Kidney epithelial cell (primary cell): ENCODE measurements around the gene ADAMTSL1. TPM values are rescaled to one million over a fixed set of nuclear protein-coding genes. Genes with fewer than 3 reads are reported as not detected.
A peak's percentile ranks its signal among the peaks of the same experiment; 100 is the strongest.

ENCODE experiments used
- DNase-seq: peaks from one replicate; pipeline ENCODE4 v3.0.0-alpha.2; 2010; ENCODE audit warnings: low read depth
- H3K27me3 ChIP-seq: 2 replicates; pipeline ENCODE4 v1.6.0; 2011; ENCODE audit warnings: low read length; ENCODE audit not compliant: control insufficient read depth, insufficient read depth
- H3K36me3 ChIP-seq: 2 replicates; pipeline ENCODE4 v1.5.1; 2011; ENCODE audit warnings: low read length; ENCODE audit not compliant: control insufficient read depth, insufficient read depth
- H3K4me3 ChIP-seq: 2 replicates; pipeline ENCODE4 v1.5.1; 2011; ENCODE audit warnings: low read depth, mild to moderate bottlenecking, control low read depth, low read length
- CTCF ChIP-seq: IDR thresholded peaks from 2 replicates; pipeline ENCODE4 v1.5.1; 2011; ENCODE audit warnings: mild to moderate bottlenecking, moderate library complexity, low read length, control low read depth, inconsistent platforms; ENCODE audit not compliant: insufficient read depth, poor library complexity, severe bottlenecking
- total RNA-seq: library from RNA; depleted of rRNA; stranded (reverse); fragments of >200 nt; gene quantifications from 2 replicates; pipeline ENCODE4 v1.2.3, GENCODE V29; 2015

The ADAMTSL1 gene, protein sequence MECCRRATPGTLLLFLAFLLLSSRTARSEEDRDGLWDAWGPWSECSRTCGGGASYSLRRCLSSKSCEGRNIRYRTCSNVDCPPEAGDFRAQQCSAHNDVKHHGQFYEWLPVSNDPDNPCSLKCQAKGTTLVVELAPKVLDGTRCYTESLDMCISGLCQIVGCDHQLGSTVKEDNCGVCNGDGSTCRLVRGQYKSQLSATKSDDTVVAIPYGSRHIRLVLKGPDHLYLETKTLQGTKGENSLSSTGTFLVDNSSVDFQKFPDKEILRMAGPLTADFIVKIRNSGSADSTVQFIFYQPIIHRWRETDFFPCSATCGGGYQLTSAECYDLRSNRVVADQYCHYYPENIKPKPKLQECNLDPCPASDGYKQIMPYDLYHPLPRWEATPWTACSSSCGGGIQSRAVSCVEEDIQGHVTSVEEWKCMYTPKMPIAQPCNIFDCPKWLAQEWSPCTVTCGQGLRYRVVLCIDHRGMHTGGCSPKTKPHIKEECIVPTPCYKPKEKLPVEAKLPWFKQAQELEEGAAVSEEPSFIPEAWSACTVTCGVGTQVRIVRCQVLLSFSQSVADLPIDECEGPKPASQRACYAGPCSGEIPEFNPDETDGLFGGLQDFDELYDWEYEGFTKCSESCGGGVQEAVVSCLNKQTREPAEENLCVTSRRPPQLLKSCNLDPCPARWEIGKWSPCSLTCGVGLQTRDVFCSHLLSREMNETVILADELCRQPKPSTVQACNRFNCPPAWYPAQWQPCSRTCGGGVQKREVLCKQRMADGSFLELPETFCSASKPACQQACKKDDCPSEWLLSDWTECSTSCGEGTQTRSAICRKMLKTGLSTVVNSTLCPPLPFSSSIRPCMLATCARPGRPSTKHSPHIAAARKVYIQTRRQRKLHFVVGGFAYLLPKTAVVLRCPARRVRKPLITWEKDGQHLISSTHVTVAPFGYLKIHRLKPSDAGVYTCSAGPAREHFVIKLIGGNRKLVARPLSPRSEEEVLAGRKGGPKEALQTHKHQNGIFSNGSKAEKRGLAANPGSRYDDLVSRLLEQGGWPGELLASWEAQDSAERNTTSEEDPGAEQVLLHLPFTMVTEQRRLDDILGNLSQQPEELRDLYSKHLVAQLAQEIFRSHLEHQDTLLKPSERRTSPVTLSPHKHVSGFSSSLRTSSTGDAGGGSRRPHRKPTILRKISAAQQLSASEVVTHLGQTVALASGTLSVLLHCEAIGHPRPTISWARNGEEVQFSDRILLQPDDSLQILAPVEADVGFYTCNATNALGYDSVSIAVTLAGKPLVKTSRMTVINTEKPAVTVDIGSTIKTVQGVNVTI (N-terminal part only)
- 0.08 and 0.62 TPM in 2 replicates for total RNA-seq

GRCh38 chr9:18473652-18474279 lies at the start of gene ADAMTSL1:
Gene ADAMTSL1, plus strand, starts transcription at chr9:18474153. Its CDS starts 80 bp downstream, at chr9:18474233.
- H3K4me3 ChIP-seq = peak within 1 kb of the TSS; percentile 50

DNA sequence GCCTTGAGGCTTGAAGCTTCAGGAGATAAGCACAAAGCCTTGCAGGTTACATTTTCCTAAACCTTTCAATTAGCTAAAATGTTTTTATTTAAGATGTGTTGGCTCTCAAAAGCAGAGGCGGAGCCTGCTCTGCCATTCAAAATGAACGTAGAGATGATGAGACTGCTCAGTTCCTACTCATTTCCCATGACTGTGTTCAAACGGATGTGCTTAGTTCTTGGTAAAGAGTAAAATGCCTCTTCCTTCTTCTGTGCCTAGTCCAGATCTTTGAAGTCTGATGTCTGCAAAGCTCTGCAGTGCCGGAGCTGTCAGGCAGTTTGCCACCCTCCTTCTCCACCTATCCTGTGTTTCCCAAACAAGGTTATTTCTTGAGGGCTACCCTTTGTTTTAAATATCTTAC lies 46.3 kb upstream of the ADAMTSL1 start:
- DNase-seq = no peak
- no peaks in the 10 kb centered on the region for H3K36me3 ChIP-seq
- H3K4me3 ChIP-seq = no peak overlapping the region
- no peak for TF ChIP-seq CTCF
- no peaks in the 10 kb centered on the region for H3K27me3 ChIP-seq

More at GRCh38 chr9:18473652-18474279, at the start of gene ADAMTSL1:
- Histone ChIP-seq H3K27me3 (no peaks in the 10 kb centered on the region), H3K36me3 (no peaks in the 10 kb centered on the region)
- DNase-seq = peak; percentile 47
- TF ChIP-seq CTCF = no peak

- Histone ChIP-seq H3K27me3 (no peaks in the 10 kb centered on the region), H3K36me3 (no peaks in the 10 kb centered on the region), H3K4me3 (no peak overlapping the region)
- DNase-seq = no peak
- TF ChIP-seq CTCF = no peak
These were observed 45.3 kb upstream of the ADAMTSL1 start for GRCh38 chr9:18428661-18429060.

DNA sequence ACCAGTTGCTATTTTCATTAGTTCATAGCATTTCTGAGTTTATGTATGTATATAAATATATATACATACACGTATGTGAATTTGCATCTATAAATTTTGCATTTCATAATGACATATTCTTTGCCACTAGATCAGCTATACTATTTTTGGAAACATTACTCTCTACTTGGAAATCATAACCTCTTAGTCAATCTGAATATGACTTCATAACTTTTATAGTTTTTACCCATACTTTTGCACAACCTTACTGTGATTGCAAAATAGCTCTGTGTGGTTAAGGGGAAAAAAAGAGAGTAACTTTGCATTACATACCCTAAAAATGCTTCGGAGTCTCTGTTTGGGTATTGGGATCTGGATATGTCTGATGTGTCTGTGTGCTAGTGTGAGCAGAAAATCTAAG lies 44.9 kb upstream of the ADAMTSL1 start:
- DNase-seq = no peak
- no peak for TF ChIP-seq CTCF
- H3K36me3 ChIP-seq = no peaks in the 10 kb centered on the region
- H3K4me3 ChIP-seq = no peak overlapping the region
- H3K27me3 ChIP-seq = no peaks in the 10 kb centered on the region

GRCh38 chr9:18433620-18434019 lies 40.3 kb upstream of the ADAMTSL1 start:
- H3K27me3 ChIP-seq = no peaks in the 10 kb centered on the region
- TF ChIP-seq CTCF = no peak
- DNase-seq = no peak

More at GRCh38 chr9:18433620-18434019, 40.3 kb upstream of the ADAMTSL1 start:
- H3K36me3 ChIP-seq = no peaks in the 10 kb centered on the region
- no peak overlapping the region for H3K4me3 ChIP-seq
